ENCODE measurements around the gene ARHGAP25.

The ARHGAP25 gene, protein sequence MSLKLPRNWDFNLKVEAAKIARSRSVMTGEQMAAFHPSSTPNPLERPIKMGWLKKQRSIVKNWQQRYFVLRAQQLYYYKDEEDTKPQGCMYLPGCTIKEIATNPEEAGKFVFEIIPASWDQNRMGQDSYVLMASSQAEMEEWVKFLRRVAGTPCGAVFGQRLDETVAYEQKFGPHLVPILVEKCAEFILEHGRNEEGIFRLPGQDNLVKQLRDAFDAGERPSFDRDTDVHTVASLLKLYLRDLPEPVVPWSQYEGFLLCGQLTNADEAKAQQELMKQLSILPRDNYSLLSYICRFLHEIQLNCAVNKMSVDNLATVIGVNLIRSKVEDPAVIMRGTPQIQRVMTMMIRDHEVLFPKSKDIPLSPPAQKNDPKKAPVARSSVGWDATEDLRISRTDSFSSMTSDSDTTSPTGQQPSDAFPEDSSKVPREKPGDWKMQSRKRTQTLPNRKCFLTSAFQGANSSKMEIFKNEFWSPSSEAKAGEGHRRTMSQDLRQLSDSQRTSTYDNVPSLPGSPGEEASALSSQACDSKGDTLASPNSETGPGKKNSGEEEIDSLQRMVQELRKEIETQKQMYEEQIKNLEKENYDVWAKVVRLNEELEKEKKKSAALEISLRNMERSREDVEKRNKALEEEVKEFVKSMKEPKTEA

DNA sequence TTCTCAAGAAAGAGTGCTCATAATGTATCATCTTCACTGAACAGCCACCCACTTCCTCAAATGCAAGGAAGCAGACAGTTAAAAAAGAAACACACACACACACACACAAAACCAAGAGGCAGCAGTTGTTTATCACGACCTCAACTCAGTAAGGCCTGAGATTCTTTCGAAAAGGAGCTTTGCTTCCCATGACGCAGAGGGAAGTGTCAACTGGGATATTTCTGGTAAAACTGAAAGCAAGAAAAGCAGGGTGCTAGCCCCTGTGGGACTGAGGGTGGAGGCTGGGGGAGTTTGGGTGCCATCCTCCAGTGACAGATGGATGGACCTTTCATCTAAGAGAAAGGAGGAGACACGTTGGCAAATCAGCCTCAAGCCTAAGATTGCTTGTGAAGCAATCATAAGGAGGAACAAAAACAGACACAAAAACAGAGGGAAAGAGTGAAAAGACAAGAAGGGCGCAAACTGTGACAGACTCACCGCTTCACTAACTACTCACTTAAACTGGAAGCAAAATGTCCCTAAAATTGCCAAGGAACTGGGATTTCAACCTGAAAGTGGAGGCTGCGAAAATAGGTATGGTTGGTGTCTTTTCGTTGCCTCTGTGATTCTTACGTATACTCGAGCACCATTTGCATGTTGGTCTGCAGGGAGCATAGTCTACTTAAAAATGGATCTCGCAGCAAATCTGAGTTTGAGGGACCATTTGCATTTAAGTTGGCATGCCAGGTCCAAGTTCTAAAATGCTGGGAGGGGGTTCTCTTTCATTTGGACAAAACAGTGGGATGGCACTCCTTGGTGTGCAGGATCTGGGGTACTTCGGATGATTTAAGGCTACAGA lies at the start of gene ARHGAP25:
Gene ARHGAP25, plus strand, starts transcription at position 124 of the 838 bp plus-strand sequence. Its CDS starts 389 bp downstream, at position 513.
- no peak for DNase-seq (ENCODE audit: low read depth, low spot score)

DNA sequence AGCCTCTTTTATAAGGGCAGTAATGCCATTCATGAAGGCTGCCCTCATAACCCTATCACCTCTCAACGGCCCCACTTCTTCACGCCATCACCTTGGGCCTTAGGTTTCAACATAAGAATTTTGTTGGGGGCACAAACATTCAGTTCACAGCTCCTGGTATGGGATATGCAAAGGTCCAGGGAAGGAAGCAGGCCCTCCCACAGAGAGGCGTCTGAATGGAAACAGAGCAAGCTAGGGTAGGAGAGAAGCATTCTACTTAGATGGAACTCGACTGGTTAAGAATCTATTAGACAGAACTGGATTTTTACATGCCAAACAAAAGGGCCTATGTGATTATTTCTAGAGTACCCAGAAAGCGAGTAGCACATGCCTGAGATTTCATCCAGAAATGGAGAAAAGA lies 48.4 kb upstream of the ARHGAP25 start:
- DNase-seq (ENCODE audit: low read depth, low spot score): no peak

DNA sequence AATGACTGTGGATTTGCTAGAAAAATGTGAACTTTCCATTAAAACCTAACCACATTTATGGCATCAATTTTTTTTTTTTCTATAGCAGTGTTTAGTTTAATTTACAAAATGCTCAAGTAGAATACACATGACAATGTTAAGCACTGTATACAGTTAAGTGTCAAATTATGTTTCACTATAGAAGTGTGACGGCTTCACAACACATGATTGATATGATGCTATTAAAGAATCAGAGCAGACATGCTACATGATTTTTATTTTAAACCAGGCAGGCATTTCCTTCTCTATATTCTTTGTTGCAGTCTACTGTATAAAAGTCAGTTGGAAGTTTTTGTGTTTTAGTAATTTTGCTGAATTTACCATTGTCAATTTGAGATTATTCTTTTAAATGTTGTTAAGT lies 47.6 kb upstream of the ARHGAP25 start:
- no peak for DNase-seq (ENCODE audit: low read depth, low spot score)

DNA sequence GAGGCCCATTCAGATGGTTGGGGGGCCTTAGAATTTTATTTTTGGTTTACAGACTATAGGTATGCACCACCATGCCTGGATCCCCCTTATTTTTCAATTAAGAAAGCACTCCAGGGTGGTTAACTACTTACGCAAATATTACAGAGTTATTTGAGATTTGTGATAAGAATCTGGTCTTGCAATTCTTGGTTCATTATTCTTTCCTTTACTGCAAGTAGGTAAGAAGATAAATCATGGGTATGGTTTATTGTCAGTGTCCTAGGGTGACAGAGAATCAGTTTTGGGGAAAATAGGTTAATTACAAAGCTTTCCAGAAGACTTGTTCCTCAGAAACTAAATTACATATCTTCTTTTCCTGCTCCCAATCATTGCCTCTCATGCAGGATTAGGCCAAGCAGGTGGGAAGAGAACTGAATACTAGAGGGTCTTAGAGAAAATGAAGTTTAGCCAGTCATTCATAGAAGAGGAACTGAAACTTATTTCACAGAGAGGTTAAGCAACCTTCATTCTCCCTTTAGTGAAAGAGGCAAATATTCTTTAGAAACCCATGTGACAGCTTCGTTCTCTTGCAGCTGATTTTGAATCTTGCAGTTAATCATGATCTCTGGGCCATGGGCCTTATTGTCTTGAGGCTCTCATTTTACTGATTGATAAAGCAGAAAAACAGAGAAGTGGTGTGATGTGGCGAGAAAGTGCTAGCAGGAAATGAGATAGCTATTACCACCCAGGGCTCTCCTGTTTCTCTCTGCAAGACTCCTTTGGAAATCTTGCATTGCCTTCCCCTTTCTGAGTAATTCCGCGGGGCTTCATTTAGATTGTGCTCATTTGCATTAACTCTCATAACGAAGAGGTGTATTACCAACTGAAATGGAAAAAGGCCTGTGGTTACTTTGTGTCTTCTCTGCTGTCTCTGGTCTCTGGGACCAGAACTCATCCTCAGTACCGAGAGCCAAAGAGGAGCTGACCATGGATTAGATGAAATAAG lies 44.8 kb upstream of the ARHGAP25 start:
- no peak for DNase-seq (ENCODE audit: low read depth, low spot score)

DNA sequence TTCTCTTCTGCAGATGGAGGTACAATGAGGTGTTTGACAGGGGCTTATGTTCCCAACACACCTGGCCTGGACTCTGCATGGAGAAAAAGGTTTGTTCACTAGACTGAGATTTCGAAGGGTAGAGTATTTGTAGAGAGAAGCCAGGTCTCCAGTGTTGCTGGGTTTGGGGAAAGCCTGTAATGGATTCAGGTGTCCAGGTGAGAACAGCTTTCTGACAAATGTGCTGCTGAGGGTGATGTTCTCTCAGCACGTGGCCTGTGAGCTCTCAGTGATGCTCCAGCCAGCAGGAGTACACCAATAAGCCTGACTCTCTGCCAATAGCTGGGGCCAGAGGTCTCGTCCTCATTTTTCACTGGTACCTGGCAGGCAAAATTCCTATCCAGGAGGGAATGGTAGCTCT lies 43.8 kb upstream of the ARHGAP25 start:
- no peak for DNase-seq (ENCODE audit: low read depth, low spot score)

DNA sequence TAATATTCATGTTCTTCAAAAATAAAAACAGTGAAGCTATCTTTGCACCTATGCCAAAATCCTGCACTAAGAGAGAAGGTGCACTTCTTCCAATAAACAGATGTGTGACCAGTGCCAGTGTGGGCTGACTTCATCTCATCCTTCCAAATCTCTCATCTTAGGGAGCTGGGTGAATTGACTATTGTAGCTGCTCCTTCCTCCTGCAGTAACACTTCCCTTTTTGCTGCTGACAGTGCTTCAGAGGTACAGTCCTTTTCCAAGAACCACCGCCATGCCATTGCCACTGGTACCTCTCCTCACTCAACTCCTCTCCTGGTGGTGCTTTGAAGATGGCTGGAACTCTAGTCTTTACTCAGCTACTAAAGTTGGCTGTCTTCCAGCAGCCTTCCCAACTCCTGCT lies 42.1 kb upstream of the ARHGAP25 start:
- DNase-seq (ENCODE audit: low read depth, low spot score): no peak

DNA sequence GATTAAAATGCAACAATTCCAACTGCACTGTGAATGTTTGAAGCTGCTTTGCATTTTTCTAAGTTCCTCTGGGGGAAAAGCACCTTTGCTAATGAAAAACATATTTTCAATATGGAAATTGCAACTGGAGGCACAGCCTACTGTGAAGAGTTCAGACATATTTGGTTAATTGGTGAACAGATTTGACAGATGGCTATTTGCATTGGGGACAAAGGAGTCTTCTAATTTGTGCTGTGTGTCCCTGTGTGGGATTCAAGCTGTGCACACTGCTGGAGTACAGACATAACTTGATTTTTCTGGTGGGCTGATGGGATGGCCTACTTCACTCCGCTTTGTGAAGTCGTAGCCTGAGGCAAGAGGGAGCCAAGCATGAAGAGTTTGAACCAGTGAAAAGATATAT lies 40.7 kb upstream of the ARHGAP25 start:
- DNase-seq (ENCODE audit: low read depth, low spot score): no peak

DNA sequence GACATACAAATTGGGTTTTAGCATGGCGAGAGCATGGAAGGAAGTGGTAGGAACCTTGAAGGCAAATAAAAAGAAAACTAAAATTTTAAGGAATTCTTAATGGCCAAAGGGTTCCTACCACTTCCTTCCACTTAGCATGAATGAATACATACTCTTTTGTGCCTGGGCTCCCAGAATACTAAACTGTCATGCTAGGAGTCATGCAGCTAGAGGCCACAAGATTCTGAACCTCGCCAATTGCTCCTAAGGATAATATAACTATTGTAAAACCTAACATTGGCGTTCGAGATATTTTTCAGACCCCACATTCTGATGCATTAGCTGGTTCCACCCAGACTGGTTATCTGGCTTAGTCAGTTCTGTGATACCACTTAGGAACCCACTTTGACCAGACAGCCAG lies 38.6 kb upstream of the ARHGAP25 start:
- DNase-seq (ENCODE audit: low read depth, low spot score): no peak

DNA sequence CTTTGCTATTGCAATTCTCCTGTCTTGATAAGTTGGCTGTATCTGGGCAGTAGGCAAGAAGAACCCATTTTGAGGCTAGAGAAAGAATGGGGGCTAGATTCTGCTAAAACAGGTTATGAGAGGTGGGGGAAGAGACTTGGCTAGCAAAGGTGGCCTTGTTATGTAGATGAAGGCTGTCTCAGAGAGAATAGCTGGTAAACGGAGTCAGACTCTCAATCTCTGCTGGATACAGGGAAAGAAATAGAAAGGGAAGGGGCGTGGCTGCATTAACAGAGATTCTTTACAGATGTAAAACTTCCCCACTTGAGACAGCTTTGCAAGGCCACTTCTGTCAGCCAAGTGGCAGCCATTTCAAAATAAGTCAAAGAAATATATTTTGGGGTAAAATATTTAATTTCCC lies 38.1 kb upstream of the ARHGAP25 start:
- no peak for DNase-seq (ENCODE audit: low read depth, low spot score)

DNA sequence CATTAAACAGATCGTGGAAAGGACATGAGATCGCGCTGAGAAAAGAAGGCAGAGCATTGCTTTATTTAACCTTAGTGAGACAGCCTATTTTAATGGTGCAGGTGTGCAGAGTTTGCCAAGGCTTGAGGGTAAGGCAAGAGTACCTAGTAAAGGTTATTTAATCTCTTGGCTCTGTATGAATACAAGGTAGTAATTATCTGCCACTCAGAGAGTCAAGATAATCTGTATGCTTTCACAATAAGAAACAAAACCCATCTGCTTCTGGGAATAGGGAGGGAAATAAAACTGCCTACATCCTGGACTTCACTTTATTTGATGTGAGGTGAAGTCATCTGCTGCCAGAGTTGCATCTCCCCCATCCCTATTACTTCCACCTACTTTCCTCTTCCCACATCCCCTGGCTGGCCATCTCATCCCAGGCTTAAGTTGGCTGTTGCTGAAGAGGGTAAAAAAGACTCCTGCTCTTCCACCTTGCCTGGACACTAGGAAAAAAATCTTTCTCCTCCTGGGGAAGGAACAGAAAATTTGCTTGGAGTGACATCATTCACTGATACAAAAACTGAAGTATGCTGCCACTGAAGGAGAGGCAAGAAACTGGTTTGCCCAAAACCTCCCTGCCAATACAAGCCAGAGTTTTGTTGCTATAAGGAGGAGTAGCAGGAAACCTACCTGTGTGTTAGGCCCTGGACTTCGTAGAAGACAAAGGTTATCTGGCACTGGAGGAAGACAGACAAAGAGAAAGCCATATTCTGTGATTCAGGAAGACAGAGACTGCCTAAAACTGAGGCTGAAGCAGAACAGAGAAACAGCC lies 35.8 kb upstream of the ARHGAP25 start:
- DNase-seq (ENCODE audit: low read depth, low spot score): no peak

DNA sequence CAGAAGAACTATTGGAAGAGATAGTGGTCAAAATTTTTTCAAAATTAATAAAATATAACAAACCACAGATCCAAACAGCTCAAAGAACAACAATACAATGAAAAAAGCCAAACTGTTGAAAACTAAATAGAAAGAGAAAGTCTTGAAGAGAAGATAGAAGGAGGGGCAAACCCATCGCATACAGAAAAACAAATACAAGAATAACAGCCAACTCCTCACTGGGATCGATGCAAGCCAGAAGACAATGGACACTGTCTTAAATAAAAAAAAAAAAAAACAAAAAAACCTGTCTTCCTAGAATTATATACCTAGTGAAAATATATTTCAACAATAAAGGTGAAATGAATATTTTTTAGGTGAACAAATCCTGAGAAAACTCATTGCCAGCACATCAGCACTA lies 34.1 kb upstream of the ARHGAP25 start:
- no peak for DNase-seq (ENCODE audit: low read depth, low spot score)

DNA sequence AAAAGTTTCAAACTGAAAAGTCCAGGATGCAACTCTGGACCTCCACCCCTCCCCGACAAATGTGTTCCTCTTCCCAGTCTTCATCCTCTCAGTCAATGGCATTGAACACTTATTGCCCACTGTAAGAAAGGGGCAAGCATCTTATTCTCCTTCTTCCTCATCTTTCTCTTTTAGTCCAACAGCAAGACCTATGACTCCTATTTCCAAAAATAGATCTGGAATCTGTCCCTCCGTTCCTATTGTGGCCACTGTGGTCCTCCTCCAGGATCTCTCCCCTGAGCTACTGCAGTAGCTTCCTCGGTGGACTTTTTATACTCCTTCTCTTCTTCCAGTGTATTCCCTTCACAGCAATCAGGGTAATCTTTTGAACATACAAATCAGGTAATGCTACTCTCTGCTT lies 28.0 kb upstream of the ARHGAP25 start:
- no peak for DNase-seq (ENCODE audit: low read depth, low spot score)

DNA sequence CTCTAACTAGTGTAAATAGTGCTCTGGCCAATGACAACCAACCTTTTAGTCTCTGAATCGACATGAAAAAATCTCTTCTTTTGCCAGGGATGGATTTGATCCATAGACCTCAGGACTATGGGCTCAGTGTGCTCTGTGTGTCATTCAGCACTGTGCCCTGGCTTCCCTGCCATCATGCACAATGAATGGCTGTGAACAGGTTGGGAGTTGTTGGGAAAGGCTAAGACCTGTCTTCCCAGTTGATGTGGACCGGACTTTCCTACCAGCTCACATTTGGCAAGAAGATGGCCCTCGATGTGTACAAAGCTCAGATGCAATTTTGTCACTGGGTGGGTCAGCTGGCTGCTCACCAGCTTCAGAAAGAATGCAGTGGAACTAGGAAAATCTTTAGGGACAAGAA lies 26.0 kb upstream of the ARHGAP25 start:
- DNase-seq (ENCODE audit: low read depth, low spot score): no peak

DNA sequence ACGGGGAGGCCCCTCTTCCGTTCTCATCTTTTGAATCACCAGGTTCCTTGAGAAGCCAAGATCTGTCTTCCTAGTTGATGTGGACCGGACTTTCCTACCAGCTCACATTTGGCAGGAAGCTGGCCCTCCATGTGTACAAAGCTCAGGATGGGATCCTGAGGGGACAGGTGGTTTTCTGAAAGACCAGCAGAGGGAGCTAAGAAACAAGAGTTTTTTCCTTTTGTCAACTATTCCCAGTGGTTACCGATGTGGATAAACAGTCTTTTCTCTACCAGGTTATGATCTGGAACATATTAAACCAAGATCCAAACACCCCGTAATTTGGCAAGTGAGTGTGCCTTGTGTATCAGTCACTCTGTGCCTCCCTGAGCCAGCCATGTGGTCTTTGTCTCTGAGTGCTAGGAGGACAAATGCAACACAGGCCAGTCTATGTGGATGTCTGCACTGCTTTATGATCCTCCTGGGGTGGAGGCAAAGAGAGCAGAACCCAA lies 25.1 kb upstream of the ARHGAP25 start:
- DNase-seq (ENCODE audit: low read depth, low spot score): no peak

DNA sequence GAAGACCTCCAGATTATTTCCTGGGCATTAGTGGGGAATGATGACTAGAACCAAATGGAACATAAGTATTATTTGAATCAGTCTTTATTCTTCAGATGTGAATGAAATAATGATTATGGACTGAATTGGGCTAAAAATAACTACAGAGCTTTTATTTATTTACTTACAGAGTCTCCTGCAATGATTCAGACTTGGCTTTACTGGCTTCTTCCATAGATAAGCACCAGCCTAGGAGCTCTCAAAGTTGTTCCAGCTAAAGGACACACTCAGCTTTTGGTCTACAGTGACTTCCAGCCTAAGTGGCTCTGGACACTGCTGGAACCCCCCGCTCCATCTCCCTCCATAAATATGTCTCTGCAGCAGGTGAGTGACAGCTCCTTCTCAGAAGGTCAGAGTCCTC lies 24.3 kb upstream of the ARHGAP25 start:
- DNase-seq (ENCODE audit: low read depth, low spot score): no peak

DNA sequence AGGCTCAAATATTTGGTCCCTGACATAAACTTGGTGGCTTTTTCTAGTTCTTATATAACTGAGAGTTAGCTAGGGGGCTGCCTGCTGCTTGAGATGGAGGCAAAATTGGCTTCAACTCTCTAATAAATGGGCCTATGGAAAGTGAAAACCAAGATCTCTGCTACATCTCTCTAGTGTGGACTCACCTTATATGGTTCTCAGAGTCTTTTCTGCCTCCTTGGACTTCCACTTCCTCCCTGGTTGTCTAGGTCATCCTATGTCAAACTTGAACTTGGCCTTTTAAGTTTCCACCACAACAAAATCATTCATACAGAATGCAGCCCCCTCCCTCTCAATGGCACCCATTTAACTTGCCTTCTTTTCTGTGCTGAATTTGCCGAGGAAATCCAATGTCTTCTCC lies 23.9 kb upstream of the ARHGAP25 start:
- DNase-seq (ENCODE audit: low read depth, low spot score): no peak

DNA sequence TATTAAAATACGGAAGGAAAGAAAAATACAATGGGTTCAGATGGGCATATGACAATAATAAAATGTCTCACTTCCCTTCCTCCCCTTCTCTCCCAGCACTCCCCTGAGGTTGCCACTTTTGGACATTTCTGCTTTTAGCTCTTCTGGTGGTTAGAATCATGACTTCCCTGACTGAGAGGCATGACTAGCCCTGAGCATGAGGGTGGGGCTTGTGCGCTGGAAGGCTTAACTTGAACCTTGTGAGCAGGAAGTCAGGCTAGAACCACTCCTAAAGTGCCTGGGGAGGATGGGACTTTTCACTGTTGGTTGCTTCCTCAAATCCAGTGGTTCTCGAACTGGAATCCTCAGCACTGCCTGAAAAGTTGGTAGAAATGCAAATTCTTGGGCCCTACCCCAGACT lies 19.7 kb upstream of the ARHGAP25 start:
- no peak for DNase-seq (ENCODE audit: low read depth, low spot score)

DNA sequence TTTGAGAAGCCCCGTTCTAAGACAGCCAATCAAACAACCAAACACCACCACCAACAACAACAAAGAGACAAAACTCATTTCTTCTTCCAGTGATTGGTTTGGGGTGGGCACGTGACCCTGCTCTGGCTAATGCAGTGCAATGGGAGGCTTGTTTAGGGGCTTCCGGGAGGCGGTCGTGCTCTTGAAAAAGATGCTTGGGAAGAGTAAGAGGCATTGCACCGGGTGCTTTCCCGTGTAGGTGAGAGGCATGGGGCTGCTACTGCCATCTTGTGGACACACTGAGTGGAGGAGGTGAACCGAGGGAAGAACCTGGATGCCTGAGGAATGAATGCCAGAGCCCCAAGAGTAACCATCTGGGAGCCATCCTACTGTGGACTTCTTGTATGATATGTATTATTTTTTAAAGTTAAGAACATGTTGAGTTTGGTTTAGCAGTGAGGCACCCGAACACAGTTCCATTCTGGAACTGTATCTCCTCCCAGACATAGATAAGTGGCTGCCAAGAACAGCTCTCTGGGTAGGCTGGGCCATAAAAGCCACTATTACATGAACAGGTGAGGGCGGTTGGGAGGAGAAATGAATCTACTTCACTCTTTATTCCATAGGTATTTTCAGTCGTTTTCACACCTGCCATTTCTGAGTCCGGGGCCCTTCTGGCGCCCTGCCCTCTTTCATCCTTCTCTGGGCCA lies 19.1 kb upstream of the ARHGAP25 start:
- peak; percentile 5 for DNase-seq (ENCODE audit: low read depth, low spot score)

DNA sequence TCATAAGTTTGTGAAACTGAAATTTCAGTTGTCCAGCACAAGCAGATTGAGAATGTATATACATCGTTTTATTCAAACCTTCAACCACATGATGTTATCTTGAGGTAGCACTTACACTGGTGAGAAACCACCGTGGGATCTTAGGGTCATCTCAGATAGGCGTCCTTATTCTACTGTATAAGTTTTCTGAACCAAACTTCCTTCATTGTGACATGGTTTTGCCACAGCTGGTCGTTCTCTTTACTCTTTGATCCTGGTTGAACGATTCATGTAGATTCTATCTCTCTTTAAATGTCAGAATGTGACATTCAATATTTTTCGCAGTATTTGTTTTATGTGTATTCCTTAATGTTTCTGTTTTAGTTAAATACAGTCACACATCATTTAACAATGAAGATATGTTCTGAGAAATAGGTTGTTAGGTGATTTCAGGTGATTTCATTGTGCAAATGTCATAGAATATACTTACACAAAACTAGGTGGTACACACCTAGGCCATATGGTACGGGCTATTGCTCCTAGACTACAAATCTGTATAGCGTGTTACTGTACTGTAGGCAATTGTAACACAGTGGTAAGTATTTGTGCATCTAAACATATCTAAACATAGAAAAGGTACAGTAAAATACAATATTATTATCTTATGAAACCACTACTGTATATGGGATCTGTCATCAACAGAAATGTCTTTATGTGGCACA lies 17.9 kb upstream of the ARHGAP25 start:
- DNase-seq (ENCODE audit: low read depth, low spot score): no peak
